ENCODE data around the gene SYT1. TPM values are rescaled to one million over a fixed set of nuclear protein-coding genes. Genes with fewer than 3 reads are reported as not detected.

Gene SYT1
- total RNA-seq, 3 donors from 2014 or later: 1.4 to 11.8 (median 2.0) TPM

- H3K36me3 ChIP-seq (ENCODE audit: low read depth): no peaks in the 10 kb centered on the region
- ATAC-seq (no peak), DNase-seq (no peak)
- H3K9me3 ChIP-seq: peaks cover 6% of the 10 kb centered on the region
- H3K4me1 ChIP-seq (ENCODE audit: low read depth): no peaks in the 10 kb centered on the region
- intact Hi-C loops (cut with DNase I, micrococcal nuclease): no loop called here
- H3K4me3 ChIP-seq: no peak overlapping the region
- no peak for TF ChIP-seq CTCF (IDR thresholded peaks at IDR 0.05)
These were observed 352.7 kb downstream of the SYT1 start for GRCh38 chr12:79217306-79217705.

GRCh38 chr12:79223210-79223609 is 358.6 kb downstream of the SYT1 start:
- Histone ChIP-seq H3K36me3 (ENCODE audit: low read depth) (no peaks in the 10 kb centered on the region), H3K9me3 (peaks cover 15% of the 10 kb centered on the region), H3K4me1 (ENCODE audit: low read depth) (no peaks in the 10 kb centered on the region), H3K4me3 (no peak overlapping the region)
- intact Hi-C loops (cut with DNase I, micrococcal nuclease): no loop called here
- no peak for ATAC-seq
- DNase-seq: no peak
- TF ChIP-seq CTCF (IDR thresholded peaks at IDR 0.05): no peak

GRCh38 chr12:79223761-79224160 is 359.2 kb downstream of the SYT1 start:
- DNase-seq (no peak), ATAC-seq (no peak)
- no peak for TF ChIP-seq CTCF (IDR thresholded peaks at IDR 0.05)
- Histone ChIP-seq H3K4me3 (no peak overlapping the region), H3K4me1 (ENCODE audit: low read depth) (no peaks in the 10 kb centered on the region), H3K36me3 (ENCODE audit: low read depth) (no peaks in the 10 kb centered on the region), H3K9me3 (peaks cover 15% of the 10 kb centered on the region)
- intact Hi-C loops (cut with DNase I, micrococcal nuclease): no loop called here

GRCh38 chr12:79227091-79227490 is 362.5 kb downstream of the SYT1 start:
- Histone ChIP-seq H3K4me1 (ENCODE audit: low read depth) (no peaks in the 10 kb centered on the region), H3K4me3 (no peak overlapping the region), H3K36me3 (ENCODE audit: low read depth) (no peaks in the 10 kb centered on the region), H3K9me3 (peaks cover 8% of the 10 kb centered on the region)
- DNase-seq (no peak), ATAC-seq (no peak)
- intact Hi-C loops (cut with DNase I, micrococcal nuclease): no loop called here
- TF ChIP-seq CTCF (IDR thresholded peaks at IDR 0.05): no peak

GRCh38 chr12:79227646-79228045 is 363.1 kb downstream of the SYT1 start:
- TF ChIP-seq CTCF (IDR thresholded peaks at IDR 0.05): no peak
- H3K4me1 ChIP-seq (ENCODE audit: low read depth): no peaks in the 10 kb centered on the region
- intact Hi-C loops (cut with DNase I, micrococcal nuclease): no loop called here
- H3K36me3 ChIP-seq (ENCODE audit: low read depth): no peaks in the 10 kb centered on the region
- peaks cover 5% of the 10 kb centered on the region for H3K9me3 ChIP-seq
- DNase-seq: no peak
- H3K4me3 ChIP-seq: no peak overlapping the region
- no peak for ATAC-seq

- ATAC-seq (no peak), DNase-seq (no peak)
- H3K4me3 ChIP-seq: no peak overlapping the region
- no peaks in the 10 kb centered on the region for H3K9me3 ChIP-seq
- H3K36me3 ChIP-seq (ENCODE audit: low read depth): no peaks in the 10 kb centered on the region
- intact Hi-C loops (cut with DNase I, micrococcal nuclease): no loop called here
- TF ChIP-seq CTCF (IDR thresholded peaks at IDR 0.05): no peak
- H3K4me1 ChIP-seq (ENCODE audit: low read depth): no peaks in the 10 kb centered on the region
These were observed 368.8 kb downstream of the SYT1 start for GRCh38 chr12:79233341-79233781.
